A549 (cell line): ENCODE data around the gene KCNAB1. TPM values are rescaled to one million over a fixed set of nuclear protein-coding genes. Genes with fewer than 3 reads are reported as not detected.
"Not testable (repeated sequence)": the region's sequence is repeated elsewhere in the genome, so short reads cannot be mapped to it uniquely, and the experiment has no call there.

Experiments used
- ATAC-seq, 2 experiments: fragments of 200-7000 bp in 1 of 2; fragments of >200 bp in 1 of 2; cut with Nextera tagmentation in 1 of 2; cut with Tn5 transposase in 1 of 2; 3 replicates each; pipeline versions ENCODE4 v1.8.0 to v1.9.1; 2018 to 2020; ENCODE audit warnings: mild to moderate bottlenecking in 1 of 2, moderate library complexity in 1 of 2
- CTCF ChIA-PET: fragments of 300-600 bp; sonication (Branson Sonifier 250); formaldehyde crosslinking; extraction: SDS; loops from one replicate; lab custom pipeline; 2021; ENCODE audit warnings: antibody characterized with exemption, inconsistent platforms; lab: Yijun Ruan, JAX
- POLR2A ChIA-PET: fragments of 350-600 bp; formaldehyde crosslinking; extraction: SDS; loops from one replicate; lab custom pipeline; 2021; ENCODE audit warnings: antibody characterized with exemption, inconsistent platforms; lab: Yijun Ruan, JAX
- DNase-seq, 2 experiments: peaks; one replicate each; pipeline versions ENCODE4 v3.0.0 to v3.0.0-alpha.2; 2011 to 2016; ENCODE audit warnings: low read depth in 1 of 2, low spot score in 1 of 2
- FAIRE-seq: peaks from 2 replicates; lab custom pipeline; 2011; peaks lifted over from hg19 to GRCh38; lab: Jason Lieb, UNC
- H3K27ac ChIP-seq, 2 experiments: fragments of >200 bp; sonication (Bioruptor Twin); formaldehyde crosslinking; 3 replicates each; pipeline ENCODE4 v1.5.1; 2016 to 2017
- H3K4me1 ChIP-seq: fragments of >200 bp; sonication (Bioruptor Twin); formaldehyde crosslinking; 3 replicates; pipeline ENCODE4 v1.6.1; 2016
- H3K4me2 ChIP-seq: fragments of >200 bp; sonication (Bioruptor Twin); formaldehyde crosslinking; 3 replicates; pipeline ENCODE4 v1.6.1; 2016
- H3K4me3 ChIP-seq: fragments of >200 bp; sonication (Bioruptor Twin); formaldehyde crosslinking; 3 replicates; pipeline ENCODE4 v1.5.1; 2016
- H3K9me3 ChIP-seq: fragments of >200 bp; sonication (Bioruptor Twin); formaldehyde crosslinking; 3 replicates; pipeline ENCODE4 v1.6.1; 2016
- EHMT2 ChIP-seq: fragments of 200-600 bp; sonication (generic); IDR thresholded peaks from 2 replicates; pipeline ENCODE4 v1.6.1; 2016; ENCODE audit warnings: antibody characterized with exemption, low read depth, mild to moderate bottlenecking, moderate library complexity
- ESRRA ChIP-seq: fragments of 150-350 bp; IDR thresholded peaks from 2 replicates; pipeline ENCODE4 v1.6.1; 2014; ENCODE audit warnings: mild to moderate bottlenecking, low read length, borderline replicate concordance
- FOSL2 ChIP-seq, 2 experiments: fragments of 450-650 bp in 1 of 2; fragments of >200 bp in 1 of 2; sonication (Bioruptor Twin) in 1 of 2; formaldehyde crosslinking; IDR thresholded peaks; 2 replicates each; pipeline versions ENCODE4 v1.5.0 to v1.6.1; 2016 to 2020; ENCODE audit warnings: mild to moderate bottlenecking in 1 of 2, moderate library complexity in 1 of 2
- GATA3 ChIP-seq: IDR thresholded peaks from 2 replicates; pipeline ENCODE4 v1.6.1; 2012; ENCODE audit warnings: borderline replicate concordance
- HDAC2 ChIP-seq: fragments of 200-600 bp; sonication (generic); IDR thresholded peaks from 2 replicates; pipeline ENCODE4 v1.6.1; 2016
- HOXA7 ChIP-seq: fragments of 250-450 bp; sonication (Bioruptor Pico); IDR thresholded peaks from 2 replicates; pipeline ENCODE4 v1.5.0; 2020; ENCODE audit warnings: mild to moderate bottlenecking, moderate library complexity
- HOXB5 ChIP-seq: fragments of 250-450 bp; sonication (Bioruptor Pico); IDR thresholded peaks from 2 replicates; pipeline ENCODE4 v1.5.0; 2020; ENCODE audit warnings: mild to moderate bottlenecking, moderate library complexity
- KDM1A ChIP-seq: fragments of 200-600 bp; sonication (generic); IDR thresholded peaks from 2 replicates; pipeline ENCODE4 v1.6.1; 2016; ENCODE audit warnings: low read depth, mild to moderate bottlenecking
- MAFK ChIP-seq: fragments of 450-650 bp; IDR thresholded peaks from 2 replicates; pipeline ENCODE4 v1.6.1; 2014; ENCODE audit not compliant: partially characterized antibody
- MAX ChIP-seq: IDR thresholded peaks from 2 replicates; pipeline ENCODE4 v1.6.1; 2012
- MYC ChIP-seq: IDR thresholded peaks from 2 replicates; pipeline ENCODE4 v1.6.1; 2012; ENCODE audit warnings: mild to moderate bottlenecking, inconsistent platforms, low read length, improper control_type of control experiment, borderline replicate concordance
- NFE2L2 ChIP-seq: fragments of 150-350 bp; conservative IDR thresholded peaks from 2 replicates; pipeline ENCODE4 v1.6.1; 2014; ENCODE audit warnings: low read length
- POLR2A ChIP-seq: IDR thresholded peaks from 2 replicates; pipeline ENCODE4 v1.6.1; 2012; ENCODE audit warnings: mild to moderate bottlenecking, low read length
- RARB ChIP-seq: fragments of 250-450 bp; sonication (Bioruptor Pico); IDR thresholded peaks from 2 replicates; pipeline ENCODE4 v1.8.0; 2021; ENCODE audit warnings: mild to moderate bottlenecking, moderate library complexity
- REST ChIP-seq: fragments of 200-600 bp; sonication (generic); IDR thresholded peaks from 2 replicates; pipeline ENCODE4 v1.6.1; 2016; ENCODE audit warnings: antibody characterized with exemption, mild to moderate bottlenecking, moderate library complexity
- TFCP2L1 ChIP-seq: fragments of 250-450 bp; sonication (Bioruptor Pico); IDR thresholded peaks from 2 replicates; pipeline ENCODE4 v1.5.0; 2021; ENCODE audit warnings: mild to moderate bottlenecking
- ZC3H11A ChIP-seq: fragments of 450-650 bp; IDR thresholded peaks from 2 replicates; pipeline ENCODE4 v1.6.1; 2014; ENCODE audit warnings: antibody characterized with exemption, mild to moderate bottlenecking
- WGBS: methylation state at CpG from one replicate; pipeline ENCODE4 v1.1.6; 2017; ENCODE audit errors: missing lambda C conversion rate; 5-methylcytosine and 5-hydroxymethylcytosine counted together
- polyA plus RNA-seq, 4 experiments: library from polyadenylated mRNA; depleted of rRNA in 3 of 4; stranded (reverse); fragments of >200 nt; fragmentation: RNase III in 1 of 4; extraction: RNeasy Plus Mini Kit Qiagen cat#74134 plus additional on column Dnase treatment in 1 of 4; gene quantifications; 2 replicates in 3 of 4; 3 replicates in 1 of 4; pipeline ENCODE4 v1.2.3, GENCODE V29; 2011 to 2017
- TF ChIP-seq, protein P1 (sequence below): fragments of 250-450 bp; sonication (Bioruptor Pico); IDR thresholded peaks from 2 replicates; pipeline ENCODE4 v1.5.0; 2020; ENCODE audit warnings: low read depth, mild to moderate bottlenecking, moderate library complexity
- TF ChIP-seq, protein P2 (sequence below): fragments of >200 bp; sonication (Bioruptor Twin); formaldehyde crosslinking; IDR thresholded peaks from 3 replicates; pipeline ENCODE4 v1.5.1; 2016

Gene KCNAB1
- polyA plus RNA-seq, 2 of the 4 experiments (the other 2 are of a cell fraction): not detected

DNA sequence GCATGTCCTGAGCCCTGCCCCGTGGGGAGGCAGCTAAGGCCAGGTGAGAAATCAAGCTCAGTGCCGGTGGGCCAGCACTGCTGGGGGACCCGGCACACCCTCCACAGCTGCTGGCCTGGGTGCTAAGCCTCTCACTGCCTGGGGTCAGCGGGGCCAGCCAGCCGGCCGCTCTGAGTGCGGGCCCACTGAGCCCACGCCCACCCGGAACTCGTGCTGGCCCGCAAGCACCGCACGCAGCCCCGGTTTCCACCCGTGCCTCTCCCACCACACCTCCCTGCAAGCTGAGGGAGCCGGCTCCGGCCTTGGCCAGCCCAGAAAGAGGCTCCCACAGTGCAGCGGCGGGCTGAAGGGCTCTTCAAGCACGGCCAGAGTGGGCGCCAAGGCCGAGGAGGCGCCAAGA, 103.7 kb downstream of the KCNAB1 start:
- H3K4me1 ChIP-seq, H3K4me2 ChIP-seq, FAIRE-seq, POLR2A ChIA-PET, DNase-seq, ATAC-seq, H3K27ac ChIP-seq, H3K9me3 ChIP-seq, H3K4me3 ChIP-seq: not testable (repeated sequence)
- WGBS: 20% methylated on average over 2 of the region's 23 CpGs
- CTCF ChIA-PET: interaction anchor here (1.1 kb wide), 2 partner anchors 14 to 16 kb away, joined by 3 read pairs; no protein-coding TSS in a partner anchor

DNA sequence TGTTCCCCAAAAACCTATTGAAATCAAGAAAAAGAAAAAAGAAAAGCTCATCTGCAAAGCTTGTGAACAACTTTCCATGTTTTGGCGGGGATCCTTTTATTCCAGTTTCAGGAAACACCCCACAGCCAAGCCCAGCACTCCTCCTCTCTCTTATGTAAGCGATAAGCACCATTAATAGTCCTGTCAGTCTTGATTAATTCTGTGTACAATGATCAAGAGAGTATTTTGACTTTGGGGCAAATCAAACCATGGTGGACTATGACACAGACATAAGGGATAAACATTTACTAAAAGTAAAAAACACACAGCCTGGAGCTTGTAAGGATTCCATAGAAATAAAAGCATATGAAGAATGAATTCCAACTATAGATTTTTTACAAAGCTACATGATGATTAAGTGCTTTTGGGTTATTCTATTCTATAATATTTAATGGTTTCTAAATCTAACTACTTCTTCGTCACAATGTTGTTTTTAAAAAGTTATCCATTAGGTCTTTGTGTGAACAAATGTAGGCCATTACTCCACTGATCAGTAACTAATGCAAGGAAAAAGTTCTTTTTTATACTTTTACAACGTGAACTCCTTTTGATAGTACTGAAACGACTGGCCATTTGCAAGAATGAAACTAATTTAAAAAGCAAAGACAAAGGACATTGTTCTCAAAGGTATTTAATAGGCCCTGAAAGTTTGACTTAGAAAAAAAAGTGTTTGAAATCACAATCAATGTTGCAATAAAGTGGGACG, 106.5 kb downstream of the KCNAB1 start:
- Histone ChIP-seq H3K9me3 (no peaks in the 10 kb centered on the region), H3K4me3 (no peak overlapping the region), H3K4me2 (no peak overlapping the region), H3K27ac (no peak overlapping the region), H3K4me1 (no peaks in the 10 kb centered on the region)
- no peak for ATAC-seq
- TF ChIP-seq MAX (no peak), GATA3 (no peak), KDM1A (no peak), RARB (CRISPR knock-in tag) (no peak), NFE2L2 (no peak), FOSL2 (IDR thresholded peaks at IDR 0.05) (no peak), FOSL2 (CRISPR knock-in tag; IDR thresholded peaks at IDR 0.05) (no peak), EHMT2 (no peak)
- TF ChIP-seq, protein P1, sequence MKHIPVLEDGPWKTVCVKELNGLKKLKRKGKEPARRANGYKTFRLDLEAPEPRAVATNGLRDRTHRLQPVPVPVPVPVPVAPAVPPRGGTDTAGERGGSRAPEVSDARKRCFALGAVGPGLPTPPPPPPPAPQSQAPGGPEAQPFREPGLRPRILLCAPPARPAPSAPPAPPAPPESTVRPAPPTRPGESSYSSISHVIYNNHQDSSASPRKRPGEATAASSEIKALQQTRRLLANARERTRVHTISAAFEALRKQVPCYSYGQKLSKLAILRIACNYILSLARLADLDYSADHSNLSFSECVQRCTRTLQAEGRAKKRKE: no peak
- ChIA-PET POLR2A (no interaction called here), CTCF (interaction anchor here (1.0 to 1.6 kb wide), 2 partner anchors 14 to 16 kb away, joined by 3 read pairs; no protein-coding TSS in a partner anchor)
- 24% methylated on average over 6 of the region's 6 CpGs for WGBS
- no peak for DNase-seq
- FAIRE-seq: no peak

- no peak for FAIRE-seq
- TF ChIP-seq FOSL2 (IDR thresholded peaks at IDR 0.05): no peak
- no peak for TF ChIP-seq FOSL2 (CRISPR knock-in tag; IDR thresholded peaks at IDR 0.05)
- TF ChIP-seq HOXA7 (CRISPR knock-in tag): no peak
- no peak for TF ChIP-seq HOXB5
- no peak for TF ChIP-seq GATA3
- TF ChIP-seq, protein P2, sequence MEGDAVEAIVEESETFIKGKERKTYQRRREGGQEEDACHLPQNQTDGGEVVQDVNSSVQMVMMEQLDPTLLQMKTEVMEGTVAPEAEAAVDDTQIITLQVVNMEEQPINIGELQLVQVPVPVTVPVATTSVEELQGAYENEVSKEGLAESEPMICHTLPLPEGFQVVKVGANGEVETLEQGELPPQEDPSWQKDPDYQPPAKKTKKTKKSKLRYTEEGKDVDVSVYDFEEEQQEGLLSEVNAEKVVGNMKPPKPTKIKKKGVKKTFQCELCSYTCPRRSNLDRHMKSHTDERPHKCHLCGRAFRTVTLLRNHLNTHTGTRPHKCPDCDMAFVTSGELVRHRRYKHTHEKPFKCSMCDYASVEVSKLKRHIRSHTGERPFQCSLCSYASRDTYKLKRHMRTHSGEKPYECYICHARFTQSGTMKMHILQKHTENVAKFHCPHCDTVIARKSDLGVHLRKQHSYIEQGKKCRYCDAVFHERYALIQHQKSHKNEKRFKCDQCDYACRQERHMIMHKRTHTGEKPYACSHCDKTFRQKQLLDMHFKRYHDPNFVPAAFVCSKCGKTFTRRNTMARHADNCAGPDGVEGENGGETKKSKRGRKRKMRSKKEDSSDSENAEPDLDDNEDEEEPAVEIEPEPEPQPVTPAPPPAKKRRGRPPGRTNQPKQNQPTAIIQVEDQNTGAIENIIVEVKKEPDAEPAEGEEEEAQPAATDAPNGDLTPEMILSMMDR: no peak
- no peak for TF ChIP-seq HDAC2
- no peak for TF ChIP-seq TFCP2L1 (CRISPR knock-in tag)
- peak; percentile 53 for TF ChIP-seq MAFK
- no peak for TF ChIP-seq MYC
- H3K4me3 ChIP-seq: no peak overlapping the region
- H3K27ac ChIP-seq: no peak overlapping the region
- H3K4me2 ChIP-seq: no peak overlapping the region
- no peaks in the 10 kb centered on the region for H3K9me3 ChIP-seq
- DNase-seq: no peak
- POLR2A ChIA-PET: no interaction called here
- 19% methylated on average over 6 of the region's 6 CpGs for WGBS
- CTCF ChIA-PET: interaction anchor here (1.6 kb wide), 1 partner anchor 17 kb away, joined by 3 read pairs; no protein-coding TSS in a partner anchor
- ATAC-seq: no peak
- H3K4me1 ChIP-seq: no peaks in the 10 kb centered on the region
Measured at GRCh38 chr3:156227704-156228103, 107.3 kb downstream of the KCNAB1 start.

- DNase-seq (no peak), ATAC-seq (no peak; a peak in 1 of 6 replicates), FAIRE-seq (no peak)
- H3K4me2 ChIP-seq: no peak overlapping the region
- 3% methylated on average over 1 of the region's 1 CpG for WGBS
- no peaks in the 10 kb centered on the region for H3K9me3 ChIP-seq
- H3K4me3 ChIP-seq: no peak overlapping the region
- ChIA-PET POLR2A (no interaction called here), CTCF (no interaction called here)
- H3K27ac ChIP-seq: no peak overlapping the region
- TF ChIP-seq POLR2A (no peak), ESRRA (no peak), REST (no peak), ZC3H11A (no peak), MAFK (peak; percentile 5), HOXA7 (CRISPR knock-in tag) (no peak)
- H3K4me1 ChIP-seq: no peaks in the 10 kb centered on the region
Measured at GRCh38 chr3:156230278-156230900, 110.0 kb downstream of the KCNAB1 start.

GRCh38 chr3:156231221-156231620, 110.8 kb downstream of the KCNAB1 start:
- POLR2A ChIA-PET, H3K4me1 ChIP-seq, FAIRE-seq, H3K4me3 ChIP-seq, H3K27ac ChIP-seq, H3K4me2 ChIP-seq, H3K9me3 ChIP-seq, DNase-seq, ATAC-seq: not testable (repeated sequence)
- CTCF ChIA-PET: interaction anchor here (0.9 kb wide), 1 partner anchor 896 kb away, joined by 3 read pairs; no protein-coding TSS in a partner anchor
